Activated naive CD4-positive, alpha-beta T cell treated with anti-CD3 and anti-CD28 coated beads for 36 hours (primary cell): ENCODE results near the gene GRK6. TPM values are rescaled to one million over a fixed set of nuclear protein-coding genes. Genes with fewer than 3 reads are reported as not detected.
A peak's percentile ranks its signal among the peaks of the same experiment; 100 is the strongest.

ENCODE experiments used
- CTCF ChIA-PET: fragments of 350-600 bp; sonication (Branson Sonifier 250); formaldehyde crosslinking; loops from one replicate; lab custom pipeline; 2021; ENCODE audit warnings: antibody characterized with exemption; lab: Charles Lee
- DNase-seq: peaks from one replicate; pipeline ENCODE4 v3.0.0-alpha.2; 2020
- H3K27ac Mint-ChIP-seq: one replicate; pipeline ENCODE4 v1.8.0; 2021; ENCODE audit warnings: mild to moderate bottlenecking, mixed read lengths
- H3K27me3 Mint-ChIP-seq: one replicate; pipeline ENCODE4 v1.8.0; 2021; ENCODE audit warnings: low read depth, mixed read lengths
- H3K36me3 Mint-ChIP-seq: one replicate; pipeline ENCODE4 v1.8.0; 2021; ENCODE audit warnings: low read depth, mixed read lengths
- H3K4me1 Mint-ChIP-seq: one replicate; pipeline ENCODE4 v1.8.0; 2021; ENCODE audit warnings: low read depth, mixed read lengths
- H3K4me3 Mint-ChIP-seq: one replicate; pipeline ENCODE4 v1.8.0; 2021; ENCODE audit warnings: mild to moderate bottlenecking, moderate library complexity, mixed read lengths
- H3K9me3 Mint-ChIP-seq: one replicate; pipeline ENCODE4 v1.8.0; 2021; ENCODE audit warnings: mixed read lengths
- intact Hi-C: fragments of 100-400 bp; cut with micrococcal nuclease; formaldehyde crosslinking; loops from one replicate; pipeline ENCODE4 v1.15.1; 2023
- total RNA-seq, 2 experiments: library from RNA; stranded (reverse); gene quantifications; one replicate each; pipeline ENCODE4 v1.2.3, GENCODE V29; 2021

GRK6 gene
- total RNA-seq = 100 to 1,000 TPM; 117 to 133 TPM

GRCh38 chr5:177426566-177427210 is at the start of gene GRK6:
Gene GRK6 (plus strand): TSS chr5:177426676. CDS start chr5:177426846, 170 bp downstream.
- peak within 1 kb of the TSS; percentile 95 for H3K4me3 Mint-ChIP-seq
- peaks cover 40% of the 10 kb centered on the region for H3K4me1 Mint-ChIP-seq

GRCh38 chr5:177377851-177378776 is 48.4 kb upstream of the GRK6 start:
- H3K9me3 Mint-ChIP-seq = no peaks in the 10 kb centered on the region
- intact Hi-C loops = loop anchor here (2.0 kb wide), 1 partner anchor 13 kb away; no protein-coding TSS in a partner anchor
- H3K27me3 Mint-ChIP-seq = no peaks in the 10 kb centered on the region
- H3K36me3 Mint-ChIP-seq = peaks cover 3% of the 10 kb centered on the region
- CTCF ChIA-PET = interaction anchor here (0.9 to 2.8 kb wide), 8 partner anchors 8 to 69 kb away, joined by 3 to 25 read pairs (median 6); partner anchors contain the start of gene PRR7
- no peak overlapping the region for H3K27ac Mint-ChIP-seq
- peaks cover 59% of the 10 kb centered on the region for H3K4me1 Mint-ChIP-seq
- no peak overlapping the region for H3K4me3 Mint-ChIP-seq
- no peak for DNase-seq

More at GRCh38 chr5:177426566-177427210, at the start of gene GRK6:
- Mint-ChIP-seq H3K27ac (peak within 1 kb of the TSS; percentile 95), H3K36me3 (peaks cover 43% of the 10 kb centered on the region), H3K9me3 (no peaks in the 10 kb centered on the region), H3K27me3 (no peaks in the 10 kb centered on the region)
- CTCF ChIA-PET = interaction anchor here (0.5 to 10.3 kb wide), 9 partner anchors 19 to 114 kb away, joined by 3 to 111 read pairs (median 4); no protein-coding TSS in a partner anchor
- intact Hi-C loops = loop anchor here (1.0 to 5.0 kb wide), 8 partner anchors 23 to 1039 kb away; partner anchors contain the start of genes HIGD2A, LMAN2, NOP16 and NSD1
- peak; percentile 79 for DNase-seq

- H3K27ac Mint-ChIP-seq = peak overlapping the region; percentile 78
- no peak overlapping the region for H3K4me3 Mint-ChIP-seq
- H3K27me3 Mint-ChIP-seq = no peaks in the 10 kb centered on the region
- intact Hi-C loops = loop anchor here (1.0 to 2.0 kb wide), 2 partner anchors 10 to 14 kb away; no protein-coding TSS in a partner anchor
- peaks cover 49% of the 10 kb centered on the region for H3K4me1 Mint-ChIP-seq
- H3K36me3 Mint-ChIP-seq = no peaks in the 10 kb centered on the region
- DNase-seq = peak; percentile 80
- H3K9me3 Mint-ChIP-seq = no peaks in the 10 kb centered on the region
- CTCF ChIA-PET = interaction anchor here (0.8 to 2.8 kb wide), 9 partner anchors 9 to 61 kb away, joined by 3 to 25 read pairs (median 4); partner anchors contain the start of gene LMAN2
Measured at GRCh38 chr5:177378884-177379883, 47.3 kb upstream of the GRK6 start.

GRCh38 chr5:177380805-177381126 is 45.7 kb upstream of the GRK6 start:
- no peaks in the 10 kb centered on the region for H3K27me3 Mint-ChIP-seq
- no peak overlapping the region for H3K27ac Mint-ChIP-seq
- H3K9me3 Mint-ChIP-seq = no peaks in the 10 kb centered on the region
- no peaks in the 10 kb centered on the region for H3K36me3 Mint-ChIP-seq
- intact Hi-C loops = no loop called here
- H3K4me1 Mint-ChIP-seq = peaks cover 37% of the 10 kb centered on the region
- no peak overlapping the region for H3K4me3 Mint-ChIP-seq
- DNase-seq = no peak
- CTCF ChIA-PET = interaction anchor here (1.0 to 4.1 kb wide), 2 partner anchors 22 to 30 kb away, joined by 6 to 25 read pairs; no protein-coding TSS in a partner anchor

- Mint-ChIP-seq H3K9me3 (no peaks in the 10 kb centered on the region), H3K4me1 (peaks cover 35% of the 10 kb centered on the region), H3K27me3 (no peaks in the 10 kb centered on the region), H3K4me3 (no peak overlapping the region), H3K36me3 (no peaks in the 10 kb centered on the region), H3K27ac (no peak overlapping the region)
- intact Hi-C loops = loop anchor here (1.0 kb wide), 2 partner anchors 10 to 64 kb away; no protein-coding TSS in a partner anchor
- peak; percentile 71 for DNase-seq
- CTCF ChIA-PET = interaction anchor here (0.6 to 4.1 kb wide), 14 partner anchors 8 to 409 kb away, joined by 3 to 31 read pairs (median 5); no protein-coding TSS in a partner anchor
Measured at GRCh38 chr5:177382423-177383029, 44.0 kb upstream of the GRK6 start.

DNA sequence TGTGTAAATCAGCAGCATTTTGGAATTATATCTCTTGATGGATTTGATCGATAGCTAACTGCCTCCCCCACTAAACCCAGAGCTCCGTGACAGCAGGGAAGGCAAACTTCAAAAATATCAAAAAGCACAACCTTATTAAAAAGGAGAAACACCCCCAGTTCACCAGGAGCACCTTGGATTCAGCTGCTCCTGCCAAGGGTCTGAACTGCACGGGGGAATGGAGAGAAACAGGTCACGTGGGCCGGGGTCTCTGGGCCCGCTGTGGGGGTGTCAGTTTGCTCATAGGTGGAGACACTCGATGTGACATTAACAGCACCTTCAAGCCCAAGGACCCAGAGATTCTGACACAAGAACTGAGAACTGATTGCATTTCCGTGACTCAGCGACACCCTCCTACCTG is 43.3 kb upstream of the GRK6 start:
- intact Hi-C loops = no loop called here
- no peak for DNase-seq
- Mint-ChIP-seq H3K4me1 (peaks cover 37% of the 10 kb centered on the region), H3K27ac (no peak overlapping the region), H3K36me3 (no peaks in the 10 kb centered on the region), H3K4me3 (no peak overlapping the region), H3K9me3 (no peaks in the 10 kb centered on the region), H3K27me3 (no peaks in the 10 kb centered on the region)
- CTCF ChIA-PET = interaction anchor here (1.0 to 4.1 kb wide), 13 partner anchors 8 to 118 kb away, joined by 3 to 31 read pairs (median 5); no protein-coding TSS in a partner anchor

GRCh38 chr5:177384134-177384533 is 42.3 kb upstream of the GRK6 start, which contains the start of gene SLC34A1:
Gene SLC34A1 (plus strand): TSS chr5:177384434. CDS start chr5:177385742, 1,308 bp downstream.
- Mint-ChIP-seq H3K27me3 (no peaks in the 10 kb centered on the region), H3K4me1 (peaks cover 39% of the 10 kb centered on the region), H3K4me3 (no peak within 1 kb of the TSS), H3K9me3 (no peaks in the 10 kb centered on the region), H3K27ac (no peak within 1 kb of the TSS), H3K36me3 (no peaks in the 10 kb centered on the region)
- no peak for DNase-seq
- CTCF ChIA-PET = interaction anchor here (0.7 to 4.1 kb wide), 5 partner anchors 12 to 74 kb away, joined by 3 to 31 read pairs (median 11); no protein-coding TSS in a partner anchor
- intact Hi-C loops = no loop called here

GRCh38 chr5:177385720-177386119 is 40.8 kb upstream of the GRK6 start:
- no peak overlapping the region for H3K27ac Mint-ChIP-seq
- H3K4me1 Mint-ChIP-seq = peaks cover 45% of the 10 kb centered on the region

GRCh38 chr5:177386542-177386941 is 39.9 kb upstream of the GRK6 start:
- Mint-ChIP-seq H3K27me3 (no peaks in the 10 kb centered on the region), H3K4me3 (no peak overlapping the region), H3K9me3 (no peaks in the 10 kb centered on the region), H3K4me1 (peaks cover 48% of the 10 kb centered on the region), H3K27ac (no peak overlapping the region), H3K36me3 (no peaks in the 10 kb centered on the region)
- CTCF ChIA-PET = interaction anchor here (1.6 kb wide), 2 partner anchors 14 to 18 kb away, joined by 6 read pairs; no protein-coding TSS in a partner anchor
- intact Hi-C loops = loop anchor here (5.0 kb wide), 1 partner anchor 34 kb away; the partner anchor contains the start of gene LMAN2
- DNase-seq = no peak

More at GRCh38 chr5:177385720-177386119, 40.8 kb upstream of the GRK6 start:
- Mint-ChIP-seq H3K9me3 (no peaks in the 10 kb centered on the region), H3K4me3 (no peak overlapping the region), H3K27me3 (no peaks in the 10 kb centered on the region), H3K36me3 (no peaks in the 10 kb centered on the region)
- CTCF ChIA-PET = interaction anchor here (1.3 to 1.6 kb wide), 2 partner anchors 17 to 67 kb away, joined by 3 to 6 read pairs; no protein-coding TSS in a partner anchor
- no peak for DNase-seq
- intact Hi-C loops = loop anchor here (5.0 kb wide), 1 partner anchor 33 kb away; the partner anchor contains the start of gene LMAN2

DNA sequence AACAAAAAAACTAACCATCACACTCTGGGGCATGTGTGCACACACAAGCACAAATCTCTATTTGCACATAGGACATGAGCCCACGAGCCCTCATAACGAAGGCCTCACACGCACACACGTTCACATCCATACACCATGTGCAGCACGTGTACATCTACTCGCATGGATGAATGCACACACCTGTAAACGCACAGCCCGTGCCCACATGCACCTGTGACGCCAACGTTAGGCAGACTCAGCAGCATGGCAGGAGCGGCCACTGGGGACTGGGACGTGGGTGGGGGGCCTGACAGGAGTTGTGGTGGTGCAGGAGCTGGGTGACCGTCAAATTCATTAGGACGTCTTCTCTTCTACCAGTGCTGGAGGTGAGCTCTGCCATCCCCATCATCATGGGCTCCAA is 39.1 kb upstream of the GRK6 start:
- H3K9me3 Mint-ChIP-seq = no peaks in the 10 kb centered on the region
- CTCF ChIA-PET = interaction anchor here (1.6 to 4.1 kb wide), 3 partner anchors 9 to 19 kb away, joined by 6 to 25 read pairs (median 6); no protein-coding TSS in a partner anchor
- H3K4me1 Mint-ChIP-seq = peaks cover 41% of the 10 kb centered on the region
- H3K27ac Mint-ChIP-seq = no peak overlapping the region
- no peaks in the 10 kb centered on the region for H3K27me3 Mint-ChIP-seq
- intact Hi-C loops = loop anchor here (5.0 kb wide), 1 partner anchor 35 kb away; the partner anchor contains the start of gene LMAN2
- H3K4me3 Mint-ChIP-seq = no peak overlapping the region
- H3K36me3 Mint-ChIP-seq = no peaks in the 10 kb centered on the region
- no peak for DNase-seq
